Endothelial cell (in vitro differentiated cells): ENCODE data around the gene PTPRN2. TPM values are rescaled to one million over a fixed set of nuclear protein-coding genes. Genes with fewer than 3 reads are reported as not detected.

Experiments
- DNase-seq: peaks from one replicate; pipeline ENCODE4 v3.0.0; 2021; ENCODE audit warnings: low spot score
- H3K27ac Mint-ChIP-seq: one replicate; pipeline ENCODE4 v1.8.0; 2021; ENCODE audit warnings: mixed read lengths, inconsistent platforms; ENCODE audit not compliant: unreplicated experiment
- H3K27me3 Mint-ChIP-seq: one replicate; pipeline ENCODE4 v1.8.0; 2021; ENCODE audit warnings: mild to moderate bottlenecking, moderate library complexity, mixed read lengths, inconsistent platforms; ENCODE audit not compliant: unreplicated experiment
- H3K36me3 Mint-ChIP-seq: one replicate; pipeline ENCODE4 v1.8.0; 2021; ENCODE audit warnings: mild to moderate bottlenecking, low read depth, mixed read lengths, inconsistent platforms; ENCODE audit not compliant: unreplicated experiment
- H3K4me1 Mint-ChIP-seq: one replicate; pipeline ENCODE4 v1.8.0; 2021; ENCODE audit warnings: mild to moderate bottlenecking, mixed read lengths, inconsistent platforms; ENCODE audit not compliant: unreplicated experiment
- H3K4me3 Mint-ChIP-seq: one replicate; pipeline ENCODE4 v1.8.0; 2021; ENCODE audit warnings: mild to moderate bottlenecking, mixed read lengths, inconsistent platforms; ENCODE audit not compliant: unreplicated experiment
- H3K9me3 Mint-ChIP-seq: one replicate; pipeline ENCODE4 v1.8.0; 2021; ENCODE audit warnings: mixed read lengths, inconsistent platforms; ENCODE audit not compliant: unreplicated experiment
- total RNA-seq: library from RNA; stranded (reverse); fragmentation: NEBNext Ultra II Directional; extraction: Animal tissue kit (Norgen Biotek cat#: 25700); gene quantifications from one replicate; pipeline ENCODE4 v1.2.1, GENCODE V29; 2021; ENCODE audit not compliant: unreplicated experiment
- TF ChIP-seq, protein P1 (sequence below): fragments of 200-600 bp; sonication (generic); IDR thresholded peaks from one replicate; pipeline ENCODE4 v1.5.0; 2021; ENCODE audit warnings: antibody characterized with exemption; ENCODE audit not compliant: unreplicated experiment

Gene PTPRN2
- total RNA-seq, 1 donor from 2014 or later = 0.18 TPM

DNA sequence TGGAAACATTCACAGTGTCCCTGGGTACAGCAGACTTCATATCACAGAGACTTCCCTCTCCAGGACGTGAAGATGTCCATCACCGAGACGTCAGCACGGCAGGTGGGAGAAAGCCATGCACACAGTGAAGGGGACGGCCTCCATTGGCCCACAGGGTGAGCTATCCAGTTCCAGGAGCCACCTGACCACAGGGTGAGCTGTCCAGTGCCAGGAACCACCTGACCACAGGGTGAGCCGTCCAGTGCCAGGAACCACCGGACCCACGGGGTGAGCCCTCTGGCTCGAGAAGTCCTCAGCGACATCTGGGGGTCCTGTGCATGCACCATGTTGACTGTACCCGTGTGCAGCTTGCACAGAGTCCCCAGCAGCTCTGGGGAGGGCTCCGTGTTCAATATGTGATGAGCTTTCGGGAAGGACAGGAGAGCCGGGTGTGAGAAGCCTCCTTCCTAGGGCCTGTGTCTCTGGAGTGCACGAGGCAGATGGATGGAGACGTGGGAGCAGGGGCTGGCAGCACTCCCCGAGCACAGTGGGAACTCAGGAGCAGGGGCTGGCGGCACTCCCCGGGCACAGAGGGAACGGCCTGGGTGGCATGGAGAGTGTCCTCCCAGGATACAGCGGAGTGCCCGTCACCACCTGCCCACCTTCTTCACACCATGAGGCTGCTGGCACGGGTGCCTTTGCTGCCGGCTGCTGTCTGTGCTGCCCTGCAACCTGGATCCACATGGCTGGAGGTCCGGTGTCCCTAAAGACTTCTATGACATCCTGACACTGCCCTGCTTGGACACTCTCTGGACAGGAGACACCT lies 634.6 kb downstream of the PTPRN2 start:
- no peak overlapping the region for H3K4me3 Mint-ChIP-seq
- DNase-seq = no peak
- H3K4me1 Mint-ChIP-seq = no peaks in the 10 kb centered on the region
- H3K27me3 Mint-ChIP-seq = peaks cover 6% of the 10 kb centered on the region
- TF ChIP-seq, protein P1, sequence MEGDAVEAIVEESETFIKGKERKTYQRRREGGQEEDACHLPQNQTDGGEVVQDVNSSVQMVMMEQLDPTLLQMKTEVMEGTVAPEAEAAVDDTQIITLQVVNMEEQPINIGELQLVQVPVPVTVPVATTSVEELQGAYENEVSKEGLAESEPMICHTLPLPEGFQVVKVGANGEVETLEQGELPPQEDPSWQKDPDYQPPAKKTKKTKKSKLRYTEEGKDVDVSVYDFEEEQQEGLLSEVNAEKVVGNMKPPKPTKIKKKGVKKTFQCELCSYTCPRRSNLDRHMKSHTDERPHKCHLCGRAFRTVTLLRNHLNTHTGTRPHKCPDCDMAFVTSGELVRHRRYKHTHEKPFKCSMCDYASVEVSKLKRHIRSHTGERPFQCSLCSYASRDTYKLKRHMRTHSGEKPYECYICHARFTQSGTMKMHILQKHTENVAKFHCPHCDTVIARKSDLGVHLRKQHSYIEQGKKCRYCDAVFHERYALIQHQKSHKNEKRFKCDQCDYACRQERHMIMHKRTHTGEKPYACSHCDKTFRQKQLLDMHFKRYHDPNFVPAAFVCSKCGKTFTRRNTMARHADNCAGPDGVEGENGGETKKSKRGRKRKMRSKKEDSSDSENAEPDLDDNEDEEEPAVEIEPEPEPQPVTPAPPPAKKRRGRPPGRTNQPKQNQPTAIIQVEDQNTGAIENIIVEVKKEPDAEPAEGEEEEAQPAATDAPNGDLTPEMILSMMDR = no peak
- peaks cover 50% of the 10 kb centered on the region for H3K9me3 Mint-ChIP-seq
- H3K36me3 Mint-ChIP-seq = peaks cover 25% of the 10 kb centered on the region
- no peak overlapping the region for H3K27ac Mint-ChIP-seq

- Mint-ChIP-seq H3K4me1 (no peaks in the 10 kb centered on the region), H3K4me3 (no peak overlapping the region), H3K27ac (no peak overlapping the region), H3K36me3 (peaks cover 25% of the 10 kb centered on the region), H3K9me3 (peaks cover 43% of the 10 kb centered on the region), H3K27me3 (peaks cover 6% of the 10 kb centered on the region)
- TF ChIP-seq, protein P1 = no peak
- no peak for DNase-seq
Measured at GRCh38 chr7:157952050-157952667, 635.5 kb downstream of the PTPRN2 start.

- H3K27ac Mint-ChIP-seq = no peak overlapping the region
- H3K36me3 Mint-ChIP-seq = peaks cover 26% of the 10 kb centered on the region
- H3K9me3 Mint-ChIP-seq = peaks cover 43% of the 10 kb centered on the region
- DNase-seq = no peak
- peaks cover 6% of the 10 kb centered on the region for H3K27me3 Mint-ChIP-seq
- TF ChIP-seq, protein P1 = no peak
- H3K4me3 Mint-ChIP-seq = no peak overlapping the region
- H3K4me1 Mint-ChIP-seq = no peaks in the 10 kb centered on the region
Measured at GRCh38 chr7:157951300-157952049, 636.1 kb downstream of the PTPRN2 start.

- Mint-ChIP-seq H3K9me3 (peaks cover 49% of the 10 kb centered on the region), H3K27ac (no peak overlapping the region), H3K4me3 (no peak overlapping the region), H3K4me1 (no peaks in the 10 kb centered on the region), H3K27me3 (peaks cover 7% of the 10 kb centered on the region), H3K36me3 (peaks cover 26% of the 10 kb centered on the region)
- TF ChIP-seq, protein P1 = no peak
- DNase-seq = no peak
Measured at GRCh38 chr7:157949711-157950110, 637.9 kb downstream of the PTPRN2 start.
